K562 (cell line): ENCODE data around the gene SSR2. TPM values are rescaled to one million over a fixed set of nuclear protein-coding genes. Genes with fewer than 3 reads are reported as not detected.

Source experiments
- E2F1 ChIP-seq: sonication (generic); formaldehyde crosslinking; IDR thresholded peaks from 2 replicates; pipeline ENCODE4 v1.8.1; 2023; ENCODE audit warnings: mild to moderate bottlenecking, missing genetic modification reagents, moderate library complexity
- ELF1 ChIP-seq: fragments of 200-800 bp; sonication (Bioruptor generic); IDR thresholded peaks from 2 replicates; pipeline ENCODE4 v1.6.1; 2016; ENCODE audit warnings: missing genetic modification characterization, missing compliant biosample characterization
- HLTF ChIP-seq: fragments of 450-650 bp; IDR thresholded peaks from 2 replicates; pipeline ENCODE4 v1.6.1; 2016
- KAT8 ChIP-seq: fragments of 450-650 bp; IDR thresholded peaks from 2 replicates; pipeline ENCODE4 v1.6.1; 2016; ENCODE audit warnings: low read depth, mild to moderate bottlenecking
- LCOR ChIP-seq: sonication (generic); formaldehyde crosslinking; IDR thresholded peaks from 2 replicates; pipeline ENCODE4 v1.8.0; 2022; ENCODE audit warnings: mild to moderate bottlenecking, missing genetic modification reagents
- LEF1 ChIP-seq: fragments of 450-650 bp; IDR thresholded peaks from 2 replicates; pipeline ENCODE4 v1.6.1; 2016; ENCODE audit warnings: mild to moderate bottlenecking
- PBX2 ChIP-seq, 2 experiments: IDR thresholded peaks in 1 of 2; conservative IDR thresholded peaks in 1 of 2; 2 replicates each; pipeline ENCODE4 v1.6.1; 2016; ENCODE audit warnings: low read depth in 2 of 2, mild to moderate bottlenecking in 1 of 2, missing compliant biosample characterization in 1 of 2, missing genetic modification characterization in 1 of 2, moderate library complexity in 1 of 2
- RB1 ChIP-seq: fragments of 450-650 bp; IDR thresholded peaks from 2 replicates; pipeline ENCODE4 v1.6.1; 2017; ENCODE audit warnings: low read depth, mild to moderate bottlenecking
- SMARCC2 ChIP-seq: fragments of 450-650 bp; IDR thresholded peaks from 2 replicates; pipeline ENCODE4 v1.6.1; 2017; ENCODE audit warnings: antibody characterized with exemption, moderate library complexity, mild to moderate bottlenecking, low read depth
- USF2 ChIP-seq: sonication (generic); formaldehyde crosslinking; IDR thresholded peaks from 2 replicates; pipeline ENCODE4 v1.5.0; 2020; ENCODE audit warnings: missing genetic modification reagents
- ZBTB8A ChIP-seq: fragments of 450-650 bp; IDR thresholded peaks from 2 replicates; pipeline ENCODE4 v1.6.1; 2018; ENCODE audit warnings: mild to moderate bottlenecking, moderate library complexity; ENCODE audit not compliant: partially characterized antibody
- polyA plus RNA-seq, 8 experiments: library from polyadenylated mRNA; depleted of rRNA in 4 of 8; stranded (reverse) in 5 of 8; unstranded in 3 of 8; fragments of >200 nt; fragmentation: Nextera tagmentation in 2 of 8; fragmentation: Illumina TruSeq in 1 of 8; extraction: Ambion mirVana in 2 of 8; extraction: Trizol in 1 of 8; gene quantifications; 2 replicates each; pipeline versions ENCODE4 v1.2.1 to v1.2.3, GENCODE V29; 2011 to 2014; ENCODE audit warnings: inconsistent platforms in 1 of 8, missing spikeins in 1 of 8
- total RNA-seq, 7 experiments: library from RNA; depleted of rRNA in 6 of 7; stranded (reverse); fragments of >200 nt in 6 of 7; fragmentation: Illumina TruSeq in 2 of 7; extraction: Trizol in 2 of 7; gene quantifications; 2 replicates each; pipeline versions ENCODE4 v1.2.1 to v1.2.3, GENCODE V29; 2011 to 2021; ENCODE audit warnings: low replicate concordance in 1 of 7
- TF ChIP-seq, protein P1 (sequence below), 3 experiments: fragments of 200-800 bp in 1 of 3; fragments of 250-450 bp in 1 of 3; fragments of 450-650 bp in 1 of 3; sonication (Bioruptor Pico) in 1 of 3; sonication (Bioruptor generic) in 1 of 3; formaldehyde crosslinking in 1 of 3; IDR thresholded peaks; 2 replicates each; pipeline versions ENCODE4 v1.6.1 to v1.8.0; 2016 to 2022; ENCODE audit warnings: mild to moderate bottlenecking in 2 of 3, missing genetic modification characterization in 2 of 3, missing compliant biosample characterization in 1 of 3, moderate library complexity in 1 of 3
- TF ChIP-seq, protein P2 (sequence below): fragments of 250-450 bp; sonication (Bioruptor Pico); IDR thresholded peaks from 2 replicates; pipeline ENCODE4 v1.5.0; 2021; ENCODE audit warnings: mild to moderate bottlenecking, borderline replicate concordance

Gene SSR2
- total and polyA plus RNA-seq, 9 of the 15 experiments (the other 6 are each of a cell fraction or from before 2014, with no cell fraction given), result 161 to 411 (median 240) TPM

DNA sequence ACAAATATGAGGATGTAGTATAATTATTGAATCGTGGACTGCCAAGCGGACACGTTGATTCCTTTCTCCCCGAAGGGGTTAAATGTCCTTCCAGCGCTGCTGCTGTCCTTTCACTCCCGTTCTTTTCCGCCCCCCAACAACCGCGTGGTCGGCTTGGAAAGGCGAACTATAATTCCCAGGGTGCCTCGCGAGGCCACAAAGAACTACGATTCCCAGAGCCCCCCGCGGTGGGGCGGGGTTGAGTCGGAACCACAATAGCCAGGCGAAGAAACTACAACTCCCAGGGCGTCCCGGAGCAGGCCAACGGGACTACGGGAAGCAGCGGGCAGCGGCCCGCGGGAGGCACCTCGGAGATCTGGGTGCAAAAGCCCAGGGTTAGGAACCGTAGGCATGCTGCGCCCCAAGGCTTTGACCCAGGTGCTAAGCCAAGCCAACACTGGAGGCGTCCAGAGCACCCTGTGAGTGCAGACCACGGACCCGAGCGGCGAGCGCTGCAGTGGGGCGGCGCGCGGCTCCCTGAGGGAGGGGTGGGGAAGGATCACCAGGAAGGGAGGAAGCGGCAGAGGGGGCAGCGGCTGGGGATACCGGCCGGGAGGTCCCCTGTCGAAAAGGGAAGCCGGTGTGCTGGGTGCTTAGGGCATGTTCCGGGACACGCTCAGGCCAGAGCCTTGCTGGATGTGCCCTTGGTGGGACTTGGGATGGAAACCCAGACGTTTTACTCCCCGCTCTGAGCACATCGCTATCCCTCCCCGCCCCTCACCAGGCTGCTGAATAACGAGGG lies 33.9 kb upstream of the SSR2 start, which contains the start of gene LAMTOR2 (continued):
- TF ChIP-seq, protein P1, sequence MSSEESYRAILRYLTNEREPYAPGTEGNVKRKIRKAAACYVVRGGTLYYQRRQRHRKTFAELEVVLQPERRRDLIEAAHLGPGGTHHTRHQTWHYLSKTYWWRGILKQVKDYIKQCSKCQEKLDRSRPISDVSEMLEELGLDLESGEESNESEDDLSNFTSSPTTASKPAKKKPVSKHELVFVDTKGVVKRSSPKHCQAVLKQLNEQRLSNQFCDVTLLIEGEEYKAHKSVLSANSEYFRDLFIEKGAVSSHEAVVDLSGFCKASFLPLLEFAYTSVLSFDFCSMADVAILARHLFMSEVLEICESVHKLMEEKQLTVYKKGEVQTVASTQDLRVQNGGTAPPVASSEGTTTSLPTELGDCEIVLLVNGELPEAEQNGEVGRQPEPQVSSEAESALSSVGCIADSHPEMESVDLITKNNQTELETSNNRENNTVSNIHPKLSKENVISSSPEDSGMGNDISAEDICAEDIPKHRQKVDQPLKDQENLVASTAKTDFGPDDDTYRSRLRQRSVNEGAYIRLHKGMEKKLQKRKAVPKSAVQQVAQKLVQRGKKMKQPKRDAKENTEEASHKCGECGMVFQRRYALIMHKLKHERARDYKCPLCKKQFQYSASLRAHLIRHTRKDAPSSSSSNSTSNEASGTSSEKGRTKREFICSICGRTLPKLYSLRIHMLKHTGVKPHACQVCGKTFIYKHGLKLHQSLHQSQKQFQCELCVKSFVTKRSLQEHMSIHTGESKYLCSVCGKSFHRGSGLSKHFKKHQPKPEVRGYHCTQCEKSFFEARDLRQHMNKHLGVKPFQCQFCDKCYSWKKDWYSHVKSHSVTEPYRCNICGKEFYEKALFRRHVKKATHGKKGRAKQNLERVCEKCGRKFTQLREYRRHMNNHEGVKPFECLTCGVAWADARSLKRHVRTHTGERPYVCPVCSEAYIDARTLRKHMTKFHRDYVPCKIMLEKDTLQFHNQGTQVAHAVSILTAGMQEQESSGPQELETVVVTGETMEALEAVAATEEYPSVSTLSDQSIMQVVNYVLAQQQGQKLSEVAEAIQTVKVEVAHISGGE (CRISPR knock-in tag; IDR thresholded peaks at IDR 0.05), result peak in 1 of 3 experiments; percentile 84; a peak in 2 of 6 replicates
- TF ChIP-seq SMARCC2 (no peak), USF2 (CRISPR knock-in tag) (peak; percentile 49; the same call in 1 of the 2 replicates), RB1 (peak; percentile 46; the same call in 1 of the 2 replicates), ZBTB8A (peak; percentile 70), PBX2 (CRISPR knock-in tag; IDR thresholded peaks at IDR 0.05; ENCODE audit: low read depth) (no peak), PBX2 (tag; conservative IDR thresholded peaks at IDR 0.05; ENCODE audit: low read depth) (no peak), LEF1 (peak; percentile 60; the same call in 1 of the 2 replicates), ELF1 (tag) (peak; percentile 92), E2F1 (CRISPR knock-in tag) (no peak), LCOR (CRISPR knock-in tag) (no peak; the same call in 1 of the 2 replicates), KAT8 (no peak), HLTF (0 out of 2 replicates have a peak, but pooled peaks have one; percentile 57)
- TF ChIP-seq, protein P2, sequence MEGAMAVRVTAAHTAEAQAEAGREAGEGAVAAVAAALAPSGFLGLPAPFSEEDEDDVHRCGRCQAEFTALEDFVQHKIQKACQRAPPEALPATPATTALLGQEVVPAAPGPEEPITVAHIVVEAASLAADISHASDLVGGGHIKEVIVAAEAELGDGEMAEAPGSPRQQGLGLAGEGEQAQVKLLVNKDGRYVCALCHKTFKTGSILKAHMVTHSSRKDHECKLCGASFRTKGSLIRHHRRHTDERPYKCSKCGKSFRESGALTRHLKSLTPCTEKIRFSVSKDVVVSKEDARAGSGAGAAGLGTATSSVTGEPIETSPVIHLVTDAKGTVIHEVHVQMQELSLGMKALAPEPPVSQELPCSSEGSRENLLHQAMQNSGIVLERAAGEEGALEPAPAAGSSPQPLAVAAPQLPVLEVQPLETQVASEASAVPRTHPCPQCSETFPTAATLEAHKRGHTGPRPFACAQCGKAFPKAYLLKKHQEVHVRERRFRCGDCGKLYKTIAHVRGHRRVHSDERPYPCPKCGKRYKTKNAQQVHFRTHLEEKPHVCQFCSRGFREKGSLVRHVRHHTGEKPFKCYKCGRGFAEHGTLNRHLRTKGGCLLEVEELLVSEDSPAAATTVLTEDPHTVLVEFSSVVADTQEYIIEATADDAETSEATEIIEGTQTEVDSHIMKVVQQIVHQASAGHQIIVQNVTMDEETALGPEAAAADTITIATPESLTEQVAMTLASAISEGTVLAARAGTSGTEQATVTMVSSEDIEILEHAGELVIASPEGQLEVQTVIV, result no peak
